Neural crest cell (in vitro differentiated cells): ENCODE results near the gene FKBP2. TPM values are rescaled to one million over a fixed set of nuclear protein-coding genes. Genes with fewer than 3 reads are reported as not detected.

ENCODE experiments used
- DNase-seq: peaks from one replicate; pipeline ENCODE4 v3.0.0; 2021; ENCODE audit warnings: low read depth, mixed read lengths, low spot score
- H3K27ac Mint-ChIP-seq: one replicate; pipeline ENCODE4 v1.8.0; 2021; ENCODE audit warnings: mild to moderate bottlenecking, mixed read lengths; ENCODE audit not compliant: unreplicated experiment
- H3K27me3 Mint-ChIP-seq: 2 replicates; pipeline ENCODE4 v1.8.0; 2021; ENCODE audit warnings: low read depth, mild to moderate bottlenecking, mixed read lengths
- H3K36me3 Mint-ChIP-seq: 2 replicates; pipeline ENCODE4 v1.8.0; 2021; ENCODE audit warnings: low read depth, mild to moderate bottlenecking, mixed read lengths
- H3K4me1 Mint-ChIP-seq: 2 replicates; pipeline ENCODE4 v1.8.0; 2021; ENCODE audit warnings: mixed read lengths
- H3K4me3 Mint-ChIP-seq: one replicate; pipeline ENCODE4 v1.8.0; 2021; ENCODE audit warnings: mild to moderate bottlenecking, mixed read lengths
- H3K9me3 Mint-ChIP-seq: 2 replicates; pipeline ENCODE4 v1.8.0; 2021; ENCODE audit warnings: mixed read lengths
- total RNA-seq: library from RNA; stranded (reverse); gene quantifications from 2 replicates; pipeline ENCODE4 v1.2.1, GENCODE V29; 2021
- TF ChIP-seq, protein P1 (sequence below): fragments of 200-600 bp; sonication (generic); conservative IDR thresholded peaks from 2 replicates; pipeline ENCODE4 v1.5.0; 2021; ENCODE audit warnings: antibody characterized with exemption, mild to moderate bottlenecking

FKBP2 gene
- total RNA-seq, 1 donor from 2014 or later: 29.2 TPM

DNA sequence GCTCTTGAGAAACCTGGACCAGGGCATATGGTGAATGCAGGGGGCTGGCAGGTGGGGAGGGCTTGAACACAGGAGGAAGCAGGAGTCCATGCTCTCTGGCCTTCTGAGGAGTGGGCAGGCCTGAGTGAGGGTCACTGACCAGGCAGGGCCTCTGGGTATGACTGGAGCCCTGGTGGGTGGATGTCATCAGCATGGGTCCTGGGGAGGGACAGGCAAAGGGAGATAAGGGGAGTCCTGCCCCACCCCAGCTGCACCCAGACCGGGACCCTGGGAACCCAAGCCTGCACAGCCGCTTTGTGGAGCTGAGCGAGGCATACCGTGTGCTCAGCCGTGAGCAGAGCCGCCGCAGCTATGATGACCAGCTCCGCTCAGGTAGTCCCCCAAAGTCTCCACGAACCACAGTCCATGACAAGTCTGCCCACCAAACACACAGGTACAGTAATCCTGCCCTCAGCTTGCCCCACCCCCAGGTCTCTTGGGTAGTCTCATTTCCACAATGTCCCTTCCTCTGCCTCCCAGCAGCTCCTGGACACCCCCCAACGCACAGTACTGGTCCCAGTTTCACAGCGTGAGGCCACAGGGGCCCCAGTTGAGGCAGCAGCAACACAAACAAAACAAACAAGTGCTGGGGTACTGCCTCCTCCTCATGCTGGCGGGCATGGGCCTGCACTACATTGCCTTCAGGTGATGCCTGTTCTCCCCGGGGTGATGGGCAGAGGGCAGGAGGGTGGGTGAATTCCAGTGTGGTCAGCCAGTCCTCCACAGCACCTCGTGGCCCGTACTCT, 8.5 kb upstream of the FKBP2 start:
- peaks cover 27% of the 10 kb centered on the region for H3K4me1 Mint-ChIP-seq
- no peaks in the 10 kb centered on the region for H3K27me3 Mint-ChIP-seq
- H3K36me3 Mint-ChIP-seq: no peaks in the 10 kb centered on the region
- TF ChIP-seq, protein P1, sequence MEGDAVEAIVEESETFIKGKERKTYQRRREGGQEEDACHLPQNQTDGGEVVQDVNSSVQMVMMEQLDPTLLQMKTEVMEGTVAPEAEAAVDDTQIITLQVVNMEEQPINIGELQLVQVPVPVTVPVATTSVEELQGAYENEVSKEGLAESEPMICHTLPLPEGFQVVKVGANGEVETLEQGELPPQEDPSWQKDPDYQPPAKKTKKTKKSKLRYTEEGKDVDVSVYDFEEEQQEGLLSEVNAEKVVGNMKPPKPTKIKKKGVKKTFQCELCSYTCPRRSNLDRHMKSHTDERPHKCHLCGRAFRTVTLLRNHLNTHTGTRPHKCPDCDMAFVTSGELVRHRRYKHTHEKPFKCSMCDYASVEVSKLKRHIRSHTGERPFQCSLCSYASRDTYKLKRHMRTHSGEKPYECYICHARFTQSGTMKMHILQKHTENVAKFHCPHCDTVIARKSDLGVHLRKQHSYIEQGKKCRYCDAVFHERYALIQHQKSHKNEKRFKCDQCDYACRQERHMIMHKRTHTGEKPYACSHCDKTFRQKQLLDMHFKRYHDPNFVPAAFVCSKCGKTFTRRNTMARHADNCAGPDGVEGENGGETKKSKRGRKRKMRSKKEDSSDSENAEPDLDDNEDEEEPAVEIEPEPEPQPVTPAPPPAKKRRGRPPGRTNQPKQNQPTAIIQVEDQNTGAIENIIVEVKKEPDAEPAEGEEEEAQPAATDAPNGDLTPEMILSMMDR: no peak
- no peaks in the 10 kb centered on the region for H3K9me3 Mint-ChIP-seq
- H3K4me3 Mint-ChIP-seq: peak overlapping the region; percentile 93
- H3K27ac Mint-ChIP-seq: no peak overlapping the region
- no peak for DNase-seq

DNA sequence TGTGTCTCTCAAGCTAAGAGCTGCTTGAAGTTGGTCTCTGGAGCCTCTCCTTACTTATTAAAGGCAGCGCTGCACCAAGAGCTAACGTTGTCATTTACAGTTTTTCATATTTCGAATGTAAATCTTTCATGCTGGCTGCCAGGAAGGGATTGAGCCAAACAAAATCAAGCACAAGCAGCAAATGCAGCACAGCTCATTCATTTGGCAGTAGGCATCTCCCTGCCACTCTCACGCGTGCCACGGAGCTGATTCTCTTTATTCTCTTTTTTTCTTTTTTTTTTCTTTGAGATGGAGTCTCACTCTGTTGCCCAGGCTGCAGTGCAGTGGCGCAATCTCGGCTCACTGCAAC, 8.0 kb upstream of the FKBP2 start:
- DNase-seq: no peak
- Mint-ChIP-seq H3K27ac (no peak overlapping the region), H3K27me3 (no peaks in the 10 kb centered on the region), H3K36me3 (peaks cover 3% of the 10 kb centered on the region), H3K4me3 (peak overlapping the region; percentile 93), H3K4me1 (peaks cover 24% of the 10 kb centered on the region), H3K9me3 (no peaks in the 10 kb centered on the region)
- TF ChIP-seq, protein P1: no peak

DNA sequence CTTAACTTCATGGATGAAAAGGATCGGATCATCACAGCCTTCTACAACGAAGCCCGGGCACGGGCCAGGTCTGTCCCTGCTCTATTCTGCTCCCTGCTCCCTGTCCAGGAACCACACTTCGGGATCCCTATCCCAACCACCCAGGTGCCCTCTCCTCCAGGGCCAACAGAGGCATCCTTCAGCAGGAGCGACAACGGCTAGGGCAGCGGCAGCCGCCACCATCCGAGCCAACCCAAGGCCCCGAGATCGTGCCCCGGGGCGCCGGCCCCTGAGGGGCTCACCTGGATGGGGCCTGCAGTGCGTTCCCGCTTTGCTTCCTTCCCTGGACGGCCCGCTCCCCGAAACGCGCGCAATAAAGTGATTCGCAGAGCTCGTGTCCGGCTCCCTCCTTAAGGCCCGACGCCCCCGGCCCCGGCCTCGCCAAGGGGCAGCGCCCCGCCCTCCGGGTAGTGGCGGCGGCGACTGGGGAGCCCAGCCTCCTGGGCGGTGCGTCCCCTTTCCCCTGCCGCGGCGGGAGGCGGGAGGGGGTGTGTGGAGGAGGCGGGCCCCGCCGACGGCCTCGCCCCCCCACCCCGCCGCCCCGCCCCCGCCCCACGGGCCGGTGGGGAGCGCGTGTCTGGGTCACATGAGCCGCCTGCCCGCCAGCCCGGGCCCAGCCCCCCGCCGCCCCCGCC, 6.8 kb upstream of the FKBP2 start, which contains the start of gene VEGFB:
TSS of gene VEGFB (plus strand) at position 672 of the 674 bp plus-strand sequence. CDS start 250 bp downstream, outside the sequence.
- H3K27me3 Mint-ChIP-seq: no peaks in the 10 kb centered on the region
- no peaks in the 10 kb centered on the region for H3K9me3 Mint-ChIP-seq
- H3K27ac Mint-ChIP-seq: no peak within 1 kb of the TSS
- TF ChIP-seq, protein P1: no peak
- H3K4me1 Mint-ChIP-seq: peaks cover 24% of the 10 kb centered on the region
- H3K36me3 Mint-ChIP-seq: peaks cover 3% of the 10 kb centered on the region
- H3K4me3 Mint-ChIP-seq: peak within 1 kb of the TSS; percentile 93
- no peak for DNase-seq

DNA sequence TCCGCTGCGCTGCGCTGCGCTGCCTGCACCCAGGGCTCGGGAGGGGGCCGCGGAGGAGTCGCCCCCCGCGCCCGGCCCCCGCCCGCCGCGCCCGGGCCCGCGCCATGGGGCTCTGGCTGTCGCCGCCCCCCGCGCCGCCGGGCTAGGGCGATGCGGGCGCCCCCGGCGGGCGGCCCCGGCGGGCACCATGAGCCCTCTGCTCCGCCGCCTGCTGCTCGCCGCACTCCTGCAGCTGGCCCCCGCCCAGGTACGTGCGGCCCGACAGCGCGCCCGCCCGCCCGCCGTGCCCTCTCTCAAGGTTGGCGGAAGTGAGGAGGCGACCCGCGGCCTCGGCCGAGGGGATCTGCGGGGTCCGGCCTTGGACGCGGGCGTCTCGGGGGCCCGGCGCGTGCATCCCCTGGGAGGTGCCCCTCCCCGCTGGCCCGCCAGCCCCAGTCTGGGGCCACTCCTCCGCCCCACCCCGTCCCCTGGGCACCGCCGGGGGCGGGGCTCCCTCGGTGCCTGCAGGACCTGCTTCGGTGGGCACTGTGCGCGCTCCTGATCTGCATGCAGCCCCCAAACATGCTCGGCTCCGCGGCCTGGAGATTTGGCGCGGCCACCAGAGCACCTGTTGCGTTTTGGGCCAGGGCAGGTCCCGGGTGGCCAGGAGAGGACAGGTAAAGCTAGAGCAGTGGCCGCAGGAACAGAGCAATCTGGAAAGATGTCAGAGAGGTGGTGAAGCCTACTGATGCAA, 6.1 kb upstream of the FKBP2 start:
- H3K27ac Mint-ChIP-seq: no peak overlapping the region
- TF ChIP-seq, protein P1: peak; percentile 17
- DNase-seq: no peak
- H3K36me3 Mint-ChIP-seq: peaks cover 3% of the 10 kb centered on the region
- no peaks in the 10 kb centered on the region for H3K9me3 Mint-ChIP-seq
- H3K4me1 Mint-ChIP-seq: peaks cover 20% of the 10 kb centered on the region
- H3K27me3 Mint-ChIP-seq: no peaks in the 10 kb centered on the region
- H3K4me3 Mint-ChIP-seq: peak overlapping the region; percentile 86

DNA sequence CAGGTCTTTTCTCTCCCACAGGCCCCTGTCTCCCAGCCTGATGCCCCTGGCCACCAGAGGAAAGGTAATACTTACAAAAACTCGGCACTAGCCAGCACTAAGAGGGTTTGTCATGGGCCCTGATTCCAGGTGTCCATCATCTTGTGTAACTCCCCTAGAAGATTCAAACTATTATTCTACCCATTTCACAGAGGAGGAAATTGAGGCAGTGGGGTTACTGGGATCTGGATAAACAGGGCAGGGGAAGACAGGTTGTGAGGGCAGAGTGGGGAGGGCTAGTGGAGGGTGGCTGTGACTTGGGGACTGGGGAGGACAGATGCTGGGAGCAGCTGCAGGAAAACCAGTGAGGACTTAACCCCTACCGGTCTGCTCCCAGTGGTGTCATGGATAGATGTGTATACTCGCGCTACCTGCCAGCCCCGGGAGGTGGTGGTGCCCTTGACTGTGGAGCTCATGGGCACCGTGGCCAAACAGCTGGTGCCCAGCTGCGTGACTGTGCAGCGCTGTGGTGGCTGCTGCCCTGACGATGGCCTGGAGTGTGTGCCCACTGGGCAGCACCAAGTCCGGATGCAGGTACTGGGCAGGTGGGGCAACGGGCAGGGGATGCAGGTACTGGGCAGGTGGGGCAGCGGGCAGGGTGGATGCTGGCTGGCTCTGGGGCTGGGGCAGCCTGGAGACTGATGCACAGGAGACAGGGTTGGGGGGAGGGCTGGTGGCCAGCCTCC, 5.3 kb upstream of the FKBP2 start:
- no peak overlapping the region for H3K27ac Mint-ChIP-seq
- no peaks in the 10 kb centered on the region for H3K9me3 Mint-ChIP-seq
- H3K27me3 Mint-ChIP-seq: no peaks in the 10 kb centered on the region
- peaks cover 22% of the 10 kb centered on the region for H3K4me1 Mint-ChIP-seq
- no peak for DNase-seq
- H3K4me3 Mint-ChIP-seq: peak overlapping the region; percentile 86
- TF ChIP-seq, protein P1: no peak
- H3K36me3 Mint-ChIP-seq: peaks cover 3% of the 10 kb centered on the region
